Astrocyte of the hippocampus (primary cell): ENCODE measurements around the gene CACNB4.
"Not testable (repeated sequence)": the region's sequence is repeated elsewhere in the genome, so short reads cannot be mapped to it uniquely, and the experiment has no call there.

Source experiments
- DNase-seq: peaks from one replicate; pipeline ENCODE4 v3.0.0; 2011; ENCODE audit warnings: low read depth, low spot score

CACNB4 gene

DNA sequence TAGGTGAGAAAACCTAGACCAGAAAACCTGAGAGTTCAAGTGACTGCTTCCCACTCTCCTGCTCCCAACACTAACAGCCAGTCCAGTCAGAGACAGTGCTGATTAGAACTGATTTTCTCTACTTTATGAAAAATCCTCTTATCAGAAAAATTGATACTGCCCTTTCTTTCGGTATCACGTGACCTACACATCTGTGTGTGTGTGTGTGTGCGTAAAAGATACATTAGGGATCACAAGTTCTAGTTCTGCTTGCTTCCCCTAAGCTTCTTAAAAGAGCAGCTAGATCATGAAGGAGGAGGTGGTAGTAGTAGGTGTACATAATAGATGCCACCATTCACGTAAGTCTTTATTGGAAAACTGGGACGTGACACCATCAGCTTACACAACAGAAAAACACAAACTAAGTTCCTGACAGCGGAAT lies 272.1 kb downstream of the CACNB4 start:
- peak; percentile 29 for DNase-seq

DNA sequence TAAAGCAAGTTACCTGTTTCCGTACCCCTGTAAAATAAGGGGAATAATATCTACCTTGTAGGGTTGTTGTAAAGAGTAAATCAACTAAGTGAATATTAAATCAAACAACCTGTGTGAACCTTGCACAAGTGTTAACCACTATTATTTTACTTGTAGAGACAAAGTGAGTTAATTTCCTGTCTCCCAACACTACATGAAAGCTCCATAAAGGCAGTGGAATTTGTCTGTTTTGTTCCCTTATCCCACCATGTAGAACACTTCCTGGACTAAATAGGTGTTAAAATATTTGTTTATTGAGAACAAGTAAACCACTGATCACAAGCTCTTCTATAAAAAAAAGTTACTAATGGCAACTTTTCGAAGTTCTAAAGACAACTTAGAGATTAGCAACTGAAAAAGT lies 274.0 kb downstream of the CACNB4 start:
- DNase-seq = no peak

DNA sequence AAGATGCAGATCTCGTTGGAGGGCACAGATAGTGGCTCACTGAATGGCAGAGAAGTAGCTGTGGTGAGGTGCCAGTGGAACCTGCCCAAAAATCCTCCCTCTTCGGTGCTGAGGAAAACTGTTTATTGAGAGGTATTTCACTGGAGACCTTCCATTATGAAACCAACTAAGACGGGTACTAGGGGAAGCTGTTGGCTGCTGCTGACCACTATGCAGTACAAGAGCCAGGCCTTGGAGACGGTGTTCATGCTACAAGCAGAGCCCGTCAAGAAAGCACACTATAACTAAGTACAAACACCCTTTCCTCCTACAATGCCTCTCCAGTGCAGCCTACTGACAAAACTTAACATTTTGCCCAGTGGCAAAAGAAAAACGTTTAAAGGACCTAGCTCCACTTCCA lies 275.2 kb downstream of the CACNB4 start:
- no peak for DNase-seq

DNA sequence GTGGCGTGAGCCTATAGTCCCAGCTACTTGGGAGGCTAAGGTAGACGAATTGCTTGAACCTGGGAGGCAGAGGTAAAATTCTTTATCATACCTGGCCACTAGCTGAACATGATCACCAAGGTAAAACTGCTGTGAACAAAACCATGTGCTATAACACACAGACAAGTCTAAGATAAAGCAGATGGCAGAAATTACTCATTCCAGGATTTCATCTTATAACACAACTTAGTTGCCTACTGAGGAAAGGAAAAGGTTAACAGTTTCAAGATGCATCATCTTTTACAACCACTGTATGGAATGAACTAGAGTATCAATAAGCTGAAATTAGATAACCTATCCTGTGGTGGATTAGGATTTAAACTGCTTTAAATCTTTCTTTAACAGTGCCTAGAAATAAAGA lies 278.9 kb downstream of the CACNB4 start:
- DNase-seq = no peak

DNA sequence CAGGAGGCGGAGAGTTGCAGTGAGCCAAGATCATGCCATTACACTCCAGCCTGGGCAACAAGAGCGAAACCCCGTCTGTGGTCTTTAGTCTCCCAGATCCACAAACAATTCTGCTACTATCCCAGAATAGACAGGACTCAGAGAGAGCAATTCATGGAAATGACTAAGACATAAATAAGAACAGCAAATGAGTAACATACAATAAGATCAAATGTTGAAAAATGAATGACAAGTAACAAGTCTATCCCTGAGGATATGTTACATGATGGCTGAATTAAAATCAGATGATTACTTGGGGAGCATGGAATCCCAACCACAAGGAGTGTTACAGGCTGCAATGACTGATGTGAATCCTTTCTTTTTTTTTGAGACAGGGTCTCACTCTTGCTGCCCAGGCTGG lies 280.9 kb downstream of the CACNB4 start:
- DNase-seq = no peak

DNA sequence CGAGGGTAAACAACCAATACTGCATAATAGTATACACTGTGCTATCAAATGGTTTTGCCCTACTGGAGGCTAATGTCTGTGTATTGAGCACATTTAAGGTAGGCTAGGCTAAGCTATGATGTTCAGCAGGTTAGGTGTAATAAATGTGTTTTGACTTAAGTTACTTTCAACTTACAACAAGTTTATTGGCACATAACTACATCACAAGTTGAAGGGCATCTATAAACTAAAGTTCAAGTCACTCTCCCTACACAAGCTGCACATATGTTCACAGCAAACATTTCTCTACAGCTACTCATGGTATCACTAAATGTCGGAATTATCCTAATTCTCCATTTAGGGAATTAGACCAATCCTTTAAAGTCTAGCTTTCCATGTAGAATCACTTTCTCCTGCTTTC lies 282.0 kb downstream of the CACNB4 start:
- no peak for DNase-seq

DNA sequence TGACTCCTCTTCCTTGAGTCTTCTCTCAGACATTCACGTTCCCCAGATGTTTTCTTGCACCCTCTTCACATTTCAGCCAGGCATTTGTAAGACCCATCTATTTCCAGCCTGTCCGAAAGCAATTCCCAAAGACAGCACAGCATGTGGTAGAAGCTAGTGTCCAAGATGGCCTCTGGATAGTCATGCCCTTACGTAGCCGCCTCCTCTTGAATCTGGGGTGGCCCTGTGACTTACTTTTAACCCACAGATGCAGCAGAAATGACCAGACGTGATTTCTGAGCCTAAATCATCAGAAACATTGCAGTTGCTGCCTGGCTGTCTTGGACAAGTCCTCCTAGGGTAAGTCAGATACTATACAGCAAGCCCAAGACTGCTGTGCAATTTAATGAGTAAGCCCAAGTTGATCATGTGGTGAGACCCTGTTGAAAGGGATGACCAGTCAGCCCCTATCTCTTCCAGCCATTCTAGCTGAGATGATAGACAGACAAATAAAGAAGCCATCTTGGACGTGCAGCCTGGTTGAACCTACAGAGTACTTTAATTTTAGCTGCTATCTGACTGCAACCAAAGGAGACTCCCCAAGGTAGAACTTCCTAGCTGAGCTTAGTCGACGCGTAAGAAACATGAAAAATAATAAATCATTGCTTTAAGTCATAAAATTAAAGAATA lies 282.9 kb downstream of the CACNB4 start:
- DNase-seq = no peak

DNA sequence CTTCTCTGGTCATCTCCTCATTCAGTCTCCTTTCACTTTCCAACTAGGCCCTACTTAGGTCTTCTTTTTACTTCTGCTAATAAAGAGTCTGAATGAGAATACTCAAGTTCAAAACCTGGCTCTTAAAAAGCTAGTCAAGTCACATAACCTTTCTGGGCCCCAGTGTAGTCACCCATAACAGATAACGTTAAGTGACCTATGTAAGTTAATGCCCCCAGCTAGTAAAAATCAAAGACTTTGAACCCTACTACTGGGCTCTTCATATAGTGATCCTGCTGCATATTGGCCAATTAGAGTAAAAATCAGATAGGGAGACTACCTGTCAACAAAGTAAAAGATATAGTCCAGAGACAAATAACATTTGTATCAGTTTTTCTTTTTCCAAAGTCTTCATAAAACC lies 288.4 kb downstream of the CACNB4 start:
- no peak for DNase-seq

DNA sequence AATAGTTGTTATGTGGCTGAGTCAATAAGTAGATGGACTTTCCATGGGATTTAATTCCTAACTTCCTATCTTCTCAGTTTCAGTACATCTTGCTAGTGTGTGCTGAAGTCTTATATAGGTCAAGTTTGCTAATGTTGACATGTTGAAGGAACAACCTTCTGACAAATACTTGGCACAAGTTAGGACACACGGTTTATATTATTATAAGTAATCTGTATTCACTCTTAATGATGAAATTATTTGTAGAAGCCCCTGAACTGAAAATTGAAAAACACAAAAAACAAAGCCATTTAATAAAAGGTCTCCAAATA lies 289.8 kb downstream of the CACNB4 start:
- DNase-seq = no peak

DNA sequence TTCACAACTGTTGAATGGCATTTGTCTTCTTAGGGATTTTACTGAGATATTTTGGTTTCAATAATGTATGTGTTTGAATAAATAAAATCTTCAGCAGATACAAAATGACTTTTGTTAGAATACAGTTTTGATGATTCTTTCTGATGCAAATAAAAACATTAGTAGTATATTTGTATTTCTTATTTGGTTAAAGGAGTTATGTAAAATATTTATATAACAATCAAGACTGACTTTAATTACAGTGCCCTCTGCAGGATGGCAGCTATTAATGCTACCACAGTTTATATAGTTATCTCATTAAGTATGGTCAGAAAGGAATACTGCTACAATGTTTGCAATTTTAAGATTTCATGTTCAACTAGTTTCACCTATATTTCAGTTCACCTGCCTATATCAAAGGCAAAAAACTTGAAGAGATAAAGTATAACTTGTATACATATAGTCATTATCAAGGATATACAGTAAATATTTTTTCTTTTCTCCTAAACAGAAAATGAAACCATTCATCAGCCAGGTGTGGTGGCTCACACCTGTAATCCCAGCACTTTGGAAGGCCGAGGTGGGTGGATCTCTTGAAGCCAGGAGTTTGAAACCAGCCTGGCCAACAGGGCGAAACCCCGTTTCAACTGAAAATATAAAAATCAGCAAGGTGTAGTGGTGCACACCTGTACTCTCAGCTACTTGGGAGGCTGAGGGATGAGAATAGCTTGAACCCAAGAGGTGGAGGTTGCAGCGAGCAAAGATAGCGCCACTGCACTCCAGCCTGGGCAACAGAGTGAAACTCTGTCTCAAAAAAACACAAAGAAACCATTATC lies 290.4 kb downstream of the CACNB4 start:
- peak; percentile 31 for DNase-seq

DNA sequence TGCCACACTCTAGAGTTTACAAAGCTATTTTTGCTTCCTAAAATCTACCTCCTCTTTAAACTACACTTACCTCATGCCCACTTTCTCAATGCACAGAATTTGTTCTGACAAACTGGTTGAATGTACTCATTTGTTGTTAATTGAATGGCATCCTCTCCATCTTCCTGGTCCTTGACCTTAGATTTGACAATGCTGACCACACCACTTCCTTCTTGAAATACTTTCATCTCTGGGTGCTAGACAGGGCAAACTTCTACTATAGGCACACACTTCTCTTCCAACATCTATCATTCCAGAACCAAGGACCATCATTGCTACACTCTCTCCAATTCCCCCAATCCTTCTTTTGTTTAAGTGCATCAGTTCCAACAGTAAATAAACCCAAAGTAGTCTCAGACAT lies 292.9 kb downstream of the CACNB4 start:
- no peak for DNase-seq

DNA sequence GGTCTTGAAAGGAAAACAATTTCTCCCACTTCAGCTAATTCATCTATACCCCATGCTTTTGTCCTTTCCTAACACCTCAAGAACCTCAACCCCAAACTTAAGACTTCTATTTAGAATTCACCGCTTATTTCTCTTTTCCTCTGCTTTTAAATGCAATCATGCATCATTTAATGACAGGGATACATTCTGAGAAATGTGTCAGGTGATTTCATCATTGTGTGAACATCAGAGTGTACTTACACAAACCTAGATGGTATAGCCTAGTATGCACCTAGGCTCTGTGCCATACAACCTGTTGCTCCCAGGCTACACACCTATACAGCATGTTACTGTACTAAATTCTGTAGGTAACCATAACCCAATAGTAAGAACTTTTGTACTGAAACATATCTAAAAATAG lies 293.5 kb downstream of the CACNB4 start:
- no peak for DNase-seq

DNA sequence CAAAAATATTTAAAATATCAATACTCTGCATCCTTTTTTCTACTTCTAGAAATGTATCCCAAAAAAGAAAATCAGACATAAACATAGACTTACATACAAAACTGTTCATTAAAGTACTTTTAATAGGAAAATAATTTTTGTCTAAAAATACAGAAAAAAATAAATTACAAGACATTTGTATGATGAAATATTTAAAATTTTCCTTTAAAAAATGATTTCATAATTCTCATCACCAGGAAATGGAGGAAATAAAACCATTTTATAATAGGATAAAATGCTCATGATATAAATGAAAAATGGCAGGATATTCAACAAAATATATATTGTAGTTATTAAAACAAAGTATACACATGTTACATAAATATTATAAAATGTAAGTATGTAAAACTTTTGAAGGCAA lies 295.0 kb downstream of the CACNB4 start:
- no peak for DNase-seq

DNA sequence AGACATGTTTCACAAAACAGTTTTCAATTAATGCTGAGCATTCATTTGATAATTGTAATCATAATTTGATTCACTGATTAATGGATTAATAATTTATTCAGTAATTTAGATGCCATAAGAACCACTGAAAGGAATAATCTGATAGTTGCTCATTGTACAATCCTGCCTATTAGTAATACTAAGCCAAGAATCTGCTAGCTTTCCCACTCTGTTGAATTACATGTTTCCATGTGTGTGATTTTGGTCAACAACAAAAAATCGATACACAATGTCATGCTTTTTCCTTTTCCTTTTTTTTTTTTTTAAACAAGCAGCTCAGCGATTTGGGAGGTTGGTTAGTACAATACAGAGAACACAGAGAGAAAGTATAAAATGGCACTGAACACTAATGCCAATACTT lies 296.5 kb downstream of the CACNB4 start:
- no peak for DNase-seq

DNA sequence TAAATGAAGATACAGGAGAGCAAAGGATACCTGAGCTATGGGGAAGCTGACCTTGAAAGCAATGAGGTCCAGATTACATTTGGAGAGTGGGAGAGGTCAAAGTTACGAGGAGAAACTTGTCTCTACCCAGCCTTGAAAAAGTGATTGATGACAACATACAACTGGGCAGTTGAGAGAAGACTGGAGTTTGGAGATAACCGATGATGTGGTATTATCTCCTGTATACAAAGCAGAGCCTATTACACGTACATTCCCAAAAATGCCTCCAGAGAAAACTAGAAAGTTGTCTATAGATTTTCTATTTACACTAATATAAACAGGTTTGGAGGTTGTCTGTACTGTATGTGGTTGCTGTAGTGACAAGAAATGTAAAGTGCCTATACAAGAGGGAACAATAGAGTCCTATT lies 299.0 kb downstream of the CACNB4 start:
- DNase-seq = no peak

DNA sequence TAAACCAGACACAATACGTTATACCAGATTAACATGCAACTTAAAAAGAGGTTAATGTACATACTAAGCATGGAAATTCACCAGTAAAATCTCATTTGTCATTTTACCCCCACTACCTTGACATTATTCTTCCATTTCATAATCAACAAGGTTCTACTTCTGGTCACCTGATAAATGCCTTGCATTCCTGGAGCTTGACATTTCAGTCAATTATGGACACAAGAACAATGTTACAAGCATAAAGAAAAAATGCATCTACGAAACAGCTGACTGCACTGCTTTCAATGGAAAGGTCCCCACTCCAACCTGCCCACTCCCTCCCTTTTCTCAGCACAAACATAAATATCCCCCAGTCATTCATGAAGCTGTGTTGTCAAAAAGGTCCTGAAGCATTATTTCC lies 302.1 kb downstream of the CACNB4 start:
- DNase-seq = peak; percentile 15

DNA sequence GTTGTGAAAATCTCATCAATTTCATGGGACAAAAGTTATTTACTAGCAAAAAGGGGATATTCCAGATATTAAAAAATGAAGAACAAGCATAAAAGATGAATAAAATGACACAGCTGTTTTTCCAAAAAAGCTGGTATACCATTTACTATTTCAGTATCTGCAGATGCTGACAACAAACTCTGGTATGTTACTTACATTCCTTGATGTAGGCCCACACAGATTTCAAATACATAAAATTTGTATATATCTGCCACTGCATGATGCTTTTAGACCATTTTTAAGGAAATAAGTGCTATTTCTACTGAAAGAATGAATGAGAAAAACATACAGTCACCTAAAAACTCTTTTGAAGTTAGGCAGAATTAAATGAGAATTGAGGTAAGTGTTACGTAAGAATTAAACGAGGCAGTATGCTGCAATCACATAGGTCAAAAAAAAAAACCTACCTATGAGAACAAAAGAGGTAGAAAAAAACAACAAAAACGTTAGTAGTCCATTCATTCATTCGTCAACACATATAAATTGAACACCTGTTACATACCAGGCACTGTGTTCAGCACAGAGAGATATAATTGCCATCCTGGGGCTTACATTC lies 303.1 kb downstream of the CACNB4 start:
- no peak for DNase-seq

DNA sequence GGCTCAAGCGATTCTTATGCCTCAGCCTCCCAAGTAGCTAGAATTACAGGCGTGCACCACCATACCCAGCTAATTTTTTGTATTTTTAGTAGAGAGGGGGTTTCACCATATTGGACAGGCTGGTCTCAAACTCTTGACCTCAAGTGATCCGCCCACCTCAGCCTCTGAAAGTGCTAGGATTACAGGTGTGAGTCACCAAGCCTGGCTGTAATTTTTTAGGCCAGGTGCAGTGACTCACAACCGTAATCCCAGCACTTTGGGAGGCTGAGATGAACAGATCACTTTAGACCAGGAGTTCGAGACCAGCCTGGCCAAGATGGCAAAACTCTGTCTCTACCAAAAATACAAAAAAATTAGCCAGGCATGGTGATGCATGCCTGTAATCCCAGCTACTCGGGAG lies 304.4 kb downstream of the CACNB4 start:
- not testable (repeated sequence) for DNase-seq

DNA sequence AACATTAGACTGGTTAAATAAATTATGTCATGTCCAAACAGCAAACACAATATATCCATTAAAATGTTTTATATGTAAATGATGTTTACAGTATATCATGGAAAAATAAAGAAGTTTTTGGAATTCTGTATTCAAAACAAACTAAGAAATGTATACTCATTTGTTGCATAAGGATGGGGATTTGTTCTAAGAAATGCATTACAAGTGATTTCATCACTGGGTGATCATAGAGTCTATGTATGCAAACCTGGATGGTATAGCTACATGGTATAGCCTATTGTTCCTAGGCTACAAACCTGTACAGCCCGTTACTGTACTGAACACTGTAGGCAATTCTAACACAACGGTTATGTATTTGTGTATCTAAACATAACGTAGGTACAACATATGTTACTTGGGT lies 305.7 kb downstream of the CACNB4 start:
- no peak for DNase-seq

DNA sequence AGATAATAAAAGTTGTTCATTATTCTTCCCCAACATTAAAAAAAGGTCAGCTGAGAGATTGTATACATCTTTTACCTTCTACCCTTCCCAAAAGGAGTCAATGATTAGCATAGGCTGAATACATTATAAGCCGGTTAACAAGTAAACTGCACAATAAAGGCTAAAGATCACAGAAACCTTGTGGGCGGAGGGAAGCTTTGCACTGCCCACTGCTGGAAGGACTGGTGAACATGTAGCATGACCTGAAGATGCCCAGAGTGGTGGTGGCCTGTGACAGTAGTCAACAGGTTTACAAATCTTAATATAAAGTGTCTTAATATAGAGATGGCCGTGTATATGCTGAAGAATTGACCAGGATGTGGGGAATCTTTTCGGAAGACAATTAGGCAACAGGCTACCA lies 306.3 kb downstream of the CACNB4 start:
- no peak for DNase-seq

DNA sequence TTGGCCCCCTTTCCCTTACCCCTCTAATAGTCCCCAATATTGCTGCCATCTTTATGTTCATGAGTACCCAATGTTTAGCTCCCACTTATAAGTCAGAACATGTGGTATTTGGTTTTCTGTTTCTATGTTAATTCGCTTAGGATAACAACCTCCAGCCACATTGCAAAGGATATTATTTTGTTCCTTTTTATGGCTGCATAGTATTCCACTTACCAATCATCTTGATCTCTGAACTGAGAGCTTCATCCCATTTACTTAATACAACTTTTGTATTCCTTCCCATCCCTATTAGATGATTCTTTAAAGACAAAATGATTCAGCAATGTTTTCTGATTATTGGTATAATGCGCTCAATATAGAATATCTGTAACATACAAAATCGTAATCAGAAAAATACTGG lies 307.3 kb downstream of the CACNB4 start:
- no peak for DNase-seq

DNA sequence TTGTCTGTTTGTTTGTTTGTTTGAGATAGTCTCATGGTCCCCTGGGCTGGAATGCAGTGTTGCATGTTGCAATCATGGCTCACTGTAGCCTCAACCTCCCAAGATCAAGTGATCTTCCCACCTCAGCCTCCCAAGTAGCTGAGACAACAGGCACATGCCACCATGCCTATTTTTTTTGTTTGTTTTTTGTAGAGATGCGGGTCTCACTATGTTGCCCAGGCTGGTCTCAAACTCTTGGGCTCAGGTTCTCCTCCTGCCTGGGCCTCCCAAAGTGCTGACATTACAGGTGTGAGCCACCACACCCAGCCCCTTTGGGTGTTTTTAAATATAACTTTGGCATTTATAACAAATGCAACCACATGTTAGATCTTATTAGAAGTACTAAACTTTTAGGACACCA lies 308.2 kb downstream of the CACNB4 start:
- DNase-seq = no peak
